Effector CD4-positive, alpha-beta T cell (primary cell): ENCODE data around the gene POLR2L.

ENCODE experiments used
- DNase-seq: peaks from one replicate; pipeline ENCODE4 v3.0.0-alpha.2; 2020
- total RNA-seq: gene quantifications from one replicate; lab custom pipeline; 2026; lab: John Stamatoyannopoulos, UW

The POLR2L gene
- total RNA-seq = 16.9 reads per million, percentile 43 among the genes with 10 or more reads in this experiment

GRCh38 chr11:842370-843002 lies at the start of gene POLR2L, which contains the start of gene TSPAN4:
Gene POLR2L (minus strand): TSS chr11:842529. CDS start chr11:842508, 21 bp downstream.
Gene TSPAN4 (plus strand): TSS chr11:842852. CDS start chr11:850305, 7,453 bp downstream.
- peak; percentile 83 for DNase-seq

GRCh38 chr11:890794-891540 lies 48.6 kb upstream of the POLR2L start:
- DNase-seq = no peak

GRCh38 chr11:889687-890475 lies 47.6 kb upstream of the POLR2L start:
- no peak for DNase-seq

GRCh38 chr11:889257-889656 lies 46.9 kb upstream of the POLR2L start:
- no peak for DNase-seq

GRCh38 chr11:888310-889212 lies 46.2 kb upstream of the POLR2L start:
- no peak for DNase-seq

GRCh38 chr11:887589-887988 lies 45.3 kb upstream of the POLR2L start:
- no peak for DNase-seq

GRCh38 chr11:886568-886967 lies 44.2 kb upstream of the POLR2L start:
- DNase-seq = no peak

- DNase-seq = no peak
Observed at GRCh38 chr11:884578-885070, 42.3 kb upstream of the POLR2L start.

GRCh38 chr11:883527-883926 lies 41.2 kb upstream of the POLR2L start:
- DNase-seq = no peak

GRCh38 chr11:882596-882995 lies 40.3 kb upstream of the POLR2L start:
- DNase-seq = no peak

- DNase-seq = no peak
Observed at GRCh38 chr11:880447-880846, 38.1 kb upstream of the POLR2L start.

- DNase-seq = no peak
Observed at GRCh38 chr11:877565-877964, 35.2 kb upstream of the POLR2L start.

GRCh38 chr11:876545-876944 lies 34.2 kb upstream of the POLR2L start:
- no peak for DNase-seq

GRCh38 chr11:875769-876301 lies 33.5 kb upstream of the POLR2L start:
- DNase-seq = no peak

- no peak for DNase-seq
Observed at GRCh38 chr11:875203-875602, 32.9 kb upstream of the POLR2L start.

GRCh38 chr11:873706-874105 lies 31.4 kb upstream of the POLR2L start:
- no peak for DNase-seq

- DNase-seq = no peak
Observed at GRCh38 chr11:872799-873198, 30.5 kb upstream of the POLR2L start.

GRCh38 chr11:871472-871871 lies 29.1 kb upstream of the POLR2L start:
- DNase-seq = no peak

- no peak for DNase-seq
Observed at GRCh38 chr11:870418-870817, 28.1 kb upstream of the POLR2L start.

GRCh38 chr11:870127-870413 lies 27.7 kb upstream of the POLR2L start:
- no peak for DNase-seq

GRCh38 chr11:869399-870126 lies 27.2 kb upstream of the POLR2L start:
- DNase-seq = no peak
